ENCODE measurements around the gene AZGP1. TPM values are rescaled to one million over a fixed set of nuclear protein-coding genes. Genes with fewer than 3 reads are reported as not detected.
"Not testable (repeated sequence)": the region's sequence is repeated elsewhere in the genome, so short reads cannot be mapped to it uniquely, and the experiment has no call there.

AZGP1 gene
- polyA plus RNA-seq, 1 of the 3 experiments (the other 2 are of a cell fraction) = not detected

DNA sequence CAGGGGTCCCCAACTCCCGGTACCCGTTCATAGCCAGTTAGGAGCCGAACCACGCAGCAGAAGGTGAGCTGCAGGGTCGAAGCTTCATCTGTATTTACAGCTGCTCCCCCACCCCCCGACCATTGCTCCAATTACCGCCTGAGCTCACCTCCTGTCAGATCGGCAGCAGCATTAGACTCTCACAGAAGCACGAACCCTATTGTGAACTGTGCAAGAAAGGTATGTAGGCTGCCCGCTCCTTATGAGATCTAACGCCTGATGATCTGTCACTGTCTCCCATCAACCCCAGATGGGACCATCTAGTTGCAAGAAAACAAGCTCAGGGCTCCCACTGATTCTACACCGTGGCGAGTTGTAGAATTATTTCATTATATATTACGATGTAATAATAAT lies 14.6 kb upstream of the AZGP1 start:
- no peak overlapping the region for H3K4me3 ChIP-seq (ENCODE audit: low read depth in 2 of 2, low read length in 1 of 2)
- no peaks in the 10 kb centered on the region for H3K36me3 ChIP-seq (replicated peaks in 1 of 2; ENCODE audit: control insufficient read depth in 1 of 2, insufficient read depth in 2 of 2, low read length in 1 of 2)
- 68% methylated on average over 14 of the region's 14 CpGs for WGBS (ENCODE audit: low lambda C conversion rate)
- no peaks in the 10 kb centered on the region for H3K9me2 ChIP-seq
- H3F3A ChIP-seq (replicated peaks; ENCODE audit: insufficient read depth) = no peaks in the 10 kb centered on the region
- no peaks in the 10 kb centered on the region for H3K9me3 ChIP-seq
- no peaks in the 10 kb centered on the region for H3K79me2 ChIP-seq (ENCODE audit: insufficient read depth)
- H3K9ac ChIP-seq = no peak overlapping the region
- no peak overlapping the region for H3K4me2 ChIP-seq
- TF ChIP-seq TCF12 (IDR thresholded peaks at IDR 0.05) = no peak
- TF ChIP-seq, protein P1, sequence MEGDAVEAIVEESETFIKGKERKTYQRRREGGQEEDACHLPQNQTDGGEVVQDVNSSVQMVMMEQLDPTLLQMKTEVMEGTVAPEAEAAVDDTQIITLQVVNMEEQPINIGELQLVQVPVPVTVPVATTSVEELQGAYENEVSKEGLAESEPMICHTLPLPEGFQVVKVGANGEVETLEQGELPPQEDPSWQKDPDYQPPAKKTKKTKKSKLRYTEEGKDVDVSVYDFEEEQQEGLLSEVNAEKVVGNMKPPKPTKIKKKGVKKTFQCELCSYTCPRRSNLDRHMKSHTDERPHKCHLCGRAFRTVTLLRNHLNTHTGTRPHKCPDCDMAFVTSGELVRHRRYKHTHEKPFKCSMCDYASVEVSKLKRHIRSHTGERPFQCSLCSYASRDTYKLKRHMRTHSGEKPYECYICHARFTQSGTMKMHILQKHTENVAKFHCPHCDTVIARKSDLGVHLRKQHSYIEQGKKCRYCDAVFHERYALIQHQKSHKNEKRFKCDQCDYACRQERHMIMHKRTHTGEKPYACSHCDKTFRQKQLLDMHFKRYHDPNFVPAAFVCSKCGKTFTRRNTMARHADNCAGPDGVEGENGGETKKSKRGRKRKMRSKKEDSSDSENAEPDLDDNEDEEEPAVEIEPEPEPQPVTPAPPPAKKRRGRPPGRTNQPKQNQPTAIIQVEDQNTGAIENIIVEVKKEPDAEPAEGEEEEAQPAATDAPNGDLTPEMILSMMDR (IDR thresholded peaks at IDR 0.05) = no peak
- TF ChIP-seq RAD21 (IDR thresholded peaks at IDR 0.05; ENCODE audit: low read length) = no peak
- TF ChIP-seq POLR2AphosphoS5 (IDR thresholded peaks at IDR 0.05; ENCODE audit: low read depth, low read length) = no peak
- no peak for TF ChIP-seq RCOR1 (IDR thresholded peaks at IDR 0.05; ENCODE audit: low read length)
- no peak for TF ChIP-seq USF2 (IDR thresholded peaks at IDR 0.05; ENCODE audit: borderline replicate concordance, low read depth, low read length)
- no peak for TF ChIP-seq GATA2 (CRISPR knock-in tag; IDR thresholded peaks at IDR 0.05)
- no peak for TF ChIP-seq USF1 (IDR thresholded peaks at IDR 0.05; ENCODE audit: borderline replicate concordance, low read depth)
- no peak for TF ChIP-seq TEAD4 (IDR thresholded peaks at IDR 0.05; ENCODE audit: borderline replicate concordance, insufficient read depth)
- TF ChIP-seq MAX (IDR thresholded peaks at IDR 0.05; ENCODE audit: low read depth) = no peak
- TF ChIP-seq NRF1 (IDR thresholded peaks at IDR 0.05; ENCODE audit: low read depth, low read length) = no peak
- TF ChIP-seq NFIC (IDR thresholded peaks at IDR 0.05; ENCODE audit: borderline replicate concordance) = no peak
- no peak for TF ChIP-seq ELF1 (IDR thresholded peaks at IDR 0.05)
- no peak for DNase-seq
- POLR2A ChIA-PET = interaction anchor here (0.6 to 0.9 kb wide), 2 partner anchors 61 to 63 kb away, joined by 3 read pairs; partner anchors contain the start of gene GJC3
- H4K20me1 ChIP-seq (ENCODE audit: insufficient read depth) = no peaks in the 10 kb centered on the region
- peaks cover 32% of the 10 kb centered on the region for H3K27me3 ChIP-seq (ENCODE audit: insufficient read depth)
- CTCF ChIA-PET = interaction anchor here (0.6 to 8.0 kb wide), 29 partner anchors 9 to 1330 kb away, joined by 3 to 103 read pairs (median 4); partner anchors contain the start of genes AZGP1, GJC3, MBLAC1 and PVRIG
- no peak overlapping the region for H3K27ac ChIP-seq (ENCODE audit: low read depth in 2 of 2, low read length in 1 of 2)
- no peaks in the 10 kb centered on the region; a peak in 1 of 4 replicates for H3K4me1 ChIP-seq (ENCODE audit: control insufficient read depth in 1 of 2, insufficient read depth in 2 of 2, low read depth in 1 of 2, low read length in 1 of 2)
- peak overlapping the region; percentile 78; the same call in 1 of the 2 replicates for H2AFZ ChIP-seq (ENCODE audit: low read depth)

DNA sequence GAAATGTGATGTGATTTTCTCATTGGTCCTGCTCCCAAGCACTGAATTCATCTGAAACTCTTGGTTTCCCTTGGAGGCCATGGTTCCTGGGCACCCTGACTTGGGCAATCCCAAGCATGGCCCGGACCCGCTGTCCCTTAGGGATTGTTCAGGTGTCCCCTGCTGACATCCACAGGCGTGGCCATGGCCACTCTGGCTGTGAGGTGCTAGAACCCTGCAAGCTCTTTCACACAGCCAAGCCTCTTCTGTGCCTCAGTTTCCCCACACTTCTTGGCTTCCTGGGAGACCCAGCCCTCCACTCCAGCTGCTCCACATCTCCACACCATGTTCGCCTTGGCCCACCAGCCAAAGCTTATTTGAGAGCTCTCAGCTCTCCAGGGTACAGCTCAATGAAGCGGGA lies 12.0 kb upstream of the AZGP1 start:
- no peaks in the 10 kb centered on the region for H3K79me2 ChIP-seq (ENCODE audit: insufficient read depth)
- 74% methylated on average over 5 of the region's 5 CpGs for WGBS (ENCODE audit: low lambda C conversion rate)
- no peaks in the 10 kb centered on the region for H3K9me2 ChIP-seq
- no peaks in the 10 kb centered on the region for H4K20me1 ChIP-seq (ENCODE audit: insufficient read depth)
- no peak overlapping the region for H3K9ac ChIP-seq
- no peaks in the 10 kb centered on the region for H3K9me3 ChIP-seq
- CTCF ChIA-PET = interaction anchor here (2.1 to 8.0 kb wide), 3 partner anchors 11 to 143 kb away, joined by 8 to 103 read pairs (median 85); partner anchors contain the start of gene AZGP1
- no peak overlapping the region for H2AFZ ChIP-seq (ENCODE audit: low read depth)
- H3K4me1 ChIP-seq (ENCODE audit: control insufficient read depth in 1 of 2, insufficient read depth in 2 of 2, low read depth in 1 of 2, low read length in 1 of 2) = no peaks in the 10 kb centered on the region; a peak in 1 of 4 replicates
- peaks cover 51% of the 10 kb centered on the region for H3K27me3 ChIP-seq (ENCODE audit: insufficient read depth)
- H3K36me3 ChIP-seq (replicated peaks in 1 of 2; ENCODE audit: control insufficient read depth in 1 of 2, insufficient read depth in 2 of 2, low read length in 1 of 2) = no peaks in the 10 kb centered on the region
- H3K4me3 ChIP-seq (ENCODE audit: low read depth in 2 of 2, low read length in 1 of 2) = no peak overlapping the region
- TF ChIP-seq RAD21 (IDR thresholded peaks at IDR 0.05; ENCODE audit: low read length) = no peak
- no peak for TF ChIP-seq NFIC (IDR thresholded peaks at IDR 0.05; ENCODE audit: borderline replicate concordance)
- no peak for TF ChIP-seq GATA2 (CRISPR knock-in tag; IDR thresholded peaks at IDR 0.05)
- TF ChIP-seq EZH2phosphoT487 (IDR thresholded peaks at IDR 0.05; ENCODE audit: borderline replicate concordance, low read depth) = no peak
- no peak for TF ChIP-seq MAX (IDR thresholded peaks at IDR 0.05; ENCODE audit: low read depth)
- TF ChIP-seq ELF1 (IDR thresholded peaks at IDR 0.05) = no peak
- TF ChIP-seq FOSL2 (IDR thresholded peaks at IDR 0.05; ENCODE audit: borderline replicate concordance, low read depth) = no peak
- no peak for TF ChIP-seq FOXM1 (IDR thresholded peaks at IDR 0.05; ENCODE audit: low read depth)
- DNase-seq = no peak
- no peaks in the 10 kb centered on the region for H3F3A ChIP-seq (replicated peaks; ENCODE audit: insufficient read depth)
- H3K4me2 ChIP-seq = no peak overlapping the region
- no peak overlapping the region for H3K27ac ChIP-seq (ENCODE audit: low read depth in 2 of 2, low read length in 1 of 2)
- POLR2A ChIA-PET = interaction anchor here (0.6 kb wide), 1 partner anchor 65 kb away, joined by 4 read pairs; no protein-coding TSS in a partner anchor

DNA sequence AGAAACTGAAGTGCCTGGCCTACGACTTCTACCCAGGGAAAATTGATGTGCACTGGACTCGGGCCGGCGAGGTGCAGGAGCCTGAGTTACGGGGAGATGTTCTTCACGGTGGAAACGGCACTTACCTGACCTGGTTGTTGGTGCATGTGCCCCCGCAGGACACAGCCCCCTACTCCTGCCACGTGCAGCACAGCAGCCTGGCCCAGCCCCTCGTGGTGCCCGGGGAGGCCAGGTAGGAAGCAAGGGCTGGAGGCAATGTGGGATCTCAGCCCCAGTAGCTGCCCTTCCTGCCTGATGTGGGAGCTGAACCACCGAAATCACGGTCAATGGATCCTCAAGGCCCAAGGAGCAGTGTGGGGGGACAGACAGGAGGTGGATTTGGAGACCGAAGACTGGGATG lies 11.5 kb upstream of the AZGP1 start:
- not testable (repeated sequence) for H3K36me3 ChIP-seq (replicated peaks in 1 of 2; ENCODE audit: control insufficient read depth in 1 of 2, insufficient read depth in 2 of 2, low read length in 1 of 2); H3K9me2 ChIP-seq; H4K20me1 ChIP-seq (ENCODE audit: insufficient read depth); H3K9ac ChIP-seq; H3K4me3 ChIP-seq (ENCODE audit: low read depth in 2 of 2, low read length in 1 of 2); H3F3A ChIP-seq (replicated peaks; ENCODE audit: insufficient read depth); H3K9me3 ChIP-seq; H3K27ac ChIP-seq (ENCODE audit: low read depth in 2 of 2, low read length in 1 of 2); H3K79me2 ChIP-seq (ENCODE audit: insufficient read depth); H3K4me2 ChIP-seq; H3K4me1 ChIP-seq (ENCODE audit: control insufficient read depth in 1 of 2, insufficient read depth in 2 of 2, low read depth in 1 of 2, low read length in 1 of 2); DNase-seq; H2AFZ ChIP-seq (ENCODE audit: low read depth)
- WGBS (ENCODE audit: low lambda C conversion rate) = 47% methylated on average over 11 of the region's 14 CpGs
- H3K27me3 ChIP-seq (ENCODE audit: insufficient read depth) = peaks cover 56% of the 10 kb centered on the region
- ChIA-PET CTCF (interaction anchor here (7.5 to 8.0 kb wide), 2 partner anchors 10 to 73 kb away, joined by 85 to 103 read pairs; partner anchors contain the start of gene AZGP1), POLR2A (interaction anchor here (0.6 kb wide), 1 partner anchor 66 kb away, joined by 4 read pairs; no protein-coding TSS in a partner anchor)

Data from SK-N-SH (cell line).